ENCODE results near the gene FAM20A.
"Not testable (repeated sequence)": the region's sequence is repeated elsewhere in the genome, so short reads cannot be mapped to it uniquely, and the experiment has no call there.

The FAM20A gene

GRCh38 chr17:68588362-68588761 is 12.8 kb downstream of the FAM20A start:
- DNase-seq (ENCODE audit: low read depth): no peak

GRCh38 chr17:68587847-68588246 is 13.3 kb downstream of the FAM20A start:
- DNase-seq (ENCODE audit: low read depth): no peak

- DNase-seq (ENCODE audit: low read depth): no peak
Observed at GRCh38 chr17:68587026-68587425, 14.1 kb downstream of the FAM20A start.

- DNase-seq (ENCODE audit: low read depth): no peak
Observed at GRCh38 chr17:68585643-68586042, 15.5 kb downstream of the FAM20A start.

- DNase-seq (ENCODE audit: low read depth): no peak
Observed at GRCh38 chr17:68584581-68585303, 16.4 kb downstream of the FAM20A start.

GRCh38 chr17:68582867-68583266 is 18.3 kb downstream of the FAM20A start:
- not testable (repeated sequence) for DNase-seq (ENCODE audit: low read depth)

GRCh38 chr17:68581863-68582645 is 19.1 kb downstream of the FAM20A start:
- no peak for DNase-seq (ENCODE audit: low read depth)

- DNase-seq (ENCODE audit: low read depth): peak; percentile 88
Observed at GRCh38 chr17:68580236-68580770, 20.9 kb downstream of the FAM20A start.

- no peak for DNase-seq (ENCODE audit: low read depth)
Observed at GRCh38 chr17:68579194-68579927, 21.8 kb downstream of the FAM20A start.

- DNase-seq (ENCODE audit: low read depth): no peak
Observed at GRCh38 chr17:68578236-68578635, 22.9 kb downstream of the FAM20A start.

GRCh38 chr17:68577497-68577821 is 23.7 kb downstream of the FAM20A start:
- no peak for DNase-seq (ENCODE audit: low read depth)

- peak; percentile 75 for DNase-seq (ENCODE audit: low read depth)
Observed at GRCh38 chr17:68576811-68577496, 24.2 kb downstream of the FAM20A start.

- DNase-seq (ENCODE audit: low read depth): no peak
Observed at GRCh38 chr17:68576137-68576536, 25.0 kb downstream of the FAM20A start.

- DNase-seq (ENCODE audit: low read depth): no peak
Observed at GRCh38 chr17:68573338-68573737, 27.8 kb downstream of the FAM20A start.

- DNase-seq (ENCODE audit: low read depth): no peak
Observed at GRCh38 chr17:68572138-68572842, 28.9 kb downstream of the FAM20A start.

- no peak for DNase-seq (ENCODE audit: low read depth)
Observed at GRCh38 chr17:68570526-68570925, 30.6 kb downstream of the FAM20A start.

GRCh38 chr17:68569346-68569745 is 31.8 kb downstream of the FAM20A start:
- no peak for DNase-seq (ENCODE audit: low read depth)

- DNase-seq (ENCODE audit: low read depth): no peak
Observed at GRCh38 chr17:68568581-68568980, 32.6 kb downstream of the FAM20A start.

- no peak for DNase-seq (ENCODE audit: low read depth)
Observed at GRCh38 chr17:68567581-68567980, 33.6 kb downstream of the FAM20A start.

GRCh38 chr17:68567035-68567434 is 34.1 kb downstream of the FAM20A start:
- no peak for DNase-seq (ENCODE audit: low read depth)

- DNase-seq (ENCODE audit: low read depth): no peak
Observed at GRCh38 chr17:68566442-68566738, 34.8 kb downstream of the FAM20A start.

Measured in GM04504 (cell line).